Colonic mucosa (tissue), 4 donors: ENCODE data around the gene OAS1. TPM values are rescaled to one million over a fixed set of nuclear protein-coding genes. Genes with fewer than 3 reads are reported as not detected.

ENCODE experiments used
- DNase-seq: peaks from one replicate; pipeline ENCODE4 v3.0.0-alpha.2; 2020
- H3K27ac ChIP-seq: fragments of 200-600 bp; one replicate; pipeline ENCODE4 v1.8.0; 2021
- H3K27me3 ChIP-seq: fragments of 200-600 bp; one replicate; pipeline ENCODE4 v1.8.0; 2021
- H3K36me3 ChIP-seq: fragments of 200-600 bp; one replicate; pipeline ENCODE4 v1.8.0; 2021
- H3K4me1 ChIP-seq: fragments of 200-600 bp; one replicate; pipeline ENCODE4 v1.8.0; 2021; ENCODE audit warnings: mild to moderate bottlenecking
- H3K4me3 ChIP-seq: fragments of 200-600 bp; one replicate; pipeline ENCODE4 v1.8.0; 2021
- H3K9ac ChIP-seq, 2 donors: one replicate each; pipeline ENCODE4 v1.7.0; 2013; ENCODE audit warnings: control low read depth in 2 of 2, low read depth in 2 of 2, low read length in 2 of 2
- H3K9me3 ChIP-seq: fragments of 200-600 bp; one replicate; pipeline ENCODE4 v1.8.0; 2021
- CTCF ChIP-seq: fragments of 200-600 bp; IDR thresholded peaks from one replicate; pipeline ENCODE4 v1.8.0; 2022; ENCODE audit warnings: antibody characterized with exemption, mild to moderate bottlenecking
- intact Hi-C: fragments of 100-400 bp; cut with DNase I; formaldehyde crosslinking; loops from one replicate; pipeline ENCODE4 v1.14.1; 2022
- total RNA-seq, 2 donors: library from RNA; stranded (reverse); fragmentation: NEBNext Ultra II Directional in 1 of 2; extraction: Animal tissue kit (Norgen Biotek cat#: 25700) in 1 of 2; gene quantifications; one replicate each; pipeline ENCODE4 v1.2.1, GENCODE V29; 2021
- donor health status: healthy.
- donor health status: DM: no; HTN: no; CAD: no.
- donor health status: DM: no; HTN: no; CAD: no.

Gene OAS1
- total RNA-seq, 2 donors from 2014 or later = 98.2 to 110 TPM

- Histone ChIP-seq H3K9ac (no peak overlapping the region), H3K4me3 (no peak overlapping the region), H3K36me3 (no peaks in the 10 kb centered on the region), H3K27ac (no peak overlapping the region), H3K4me1 (peaks cover 11% of the 10 kb centered on the region), H3K9me3 (no peaks in the 10 kb centered on the region), H3K27me3 (no peaks in the 10 kb centered on the region)
- DNase-seq = no peak
- intact Hi-C loops = no loop called here
- no peak for TF ChIP-seq CTCF
These were observed 22.2 kb downstream of the OAS1 start for GRCh38 chr12:112928978-112929377.

- Histone ChIP-seq H3K9me3 (no peaks in the 10 kb centered on the region), H3K27me3 (no peaks in the 10 kb centered on the region), H3K4me1 (peaks cover 11% of the 10 kb centered on the region), H3K36me3 (no peaks in the 10 kb centered on the region), H3K9ac (no peak overlapping the region), H3K4me3 (no peak overlapping the region), H3K27ac (no peak overlapping the region)
- DNase-seq = no peak
- no peak for TF ChIP-seq CTCF
- intact Hi-C loops = no loop called here
These were observed 23.0 kb downstream of the OAS1 start for GRCh38 chr12:112929715-112930114.

- intact Hi-C loops = no loop called here
- peaks cover 8% of the 10 kb centered on the region for H3K4me1 ChIP-seq
- no peak overlapping the region for H3K4me3 ChIP-seq
- H3K36me3 ChIP-seq = no peaks in the 10 kb centered on the region
- no peak overlapping the region for H3K27ac ChIP-seq
- no peak overlapping the region for H3K9ac ChIP-seq
- H3K9me3 ChIP-seq = no peaks in the 10 kb centered on the region
- H3K27me3 ChIP-seq = no peaks in the 10 kb centered on the region
- no peak for TF ChIP-seq CTCF
- peak; percentile 11 for DNase-seq
These were observed 23.6 kb downstream of the OAS1 start for GRCh38 chr12:112930350-112930749.

GRCh38 chr12:112932485-112933128, 25.8 kb downstream of the OAS1 start:
- Histone ChIP-seq H3K4me1 (no peaks in the 10 kb centered on the region), H3K9ac (no peak overlapping the region), H3K27me3 (no peaks in the 10 kb centered on the region), H3K27ac (no peak overlapping the region), H3K9me3 (no peaks in the 10 kb centered on the region), H3K36me3 (no peaks in the 10 kb centered on the region), H3K4me3 (no peak overlapping the region)
- no peak for DNase-seq
- intact Hi-C loops = no loop called here
- TF ChIP-seq CTCF = no peak

GRCh38 chr12:112933129-112933505, 26.4 kb downstream of the OAS1 start:
- no peak for TF ChIP-seq CTCF
- DNase-seq = no peak
- intact Hi-C loops = no loop called here
- Histone ChIP-seq H3K4me3 (no peak overlapping the region), H3K4me1 (no peaks in the 10 kb centered on the region), H3K36me3 (no peaks in the 10 kb centered on the region), H3K27ac (no peak overlapping the region), H3K9ac (no peak overlapping the region), H3K9me3 (no peaks in the 10 kb centered on the region), H3K27me3 (no peaks in the 10 kb centered on the region)
